ENCODE results near the gene LPP. TPM values are rescaled to one million over a fixed set of nuclear protein-coding genes. Genes with fewer than 3 reads are reported as not detected.

The LPP gene
- total RNA-seq, 1 donor, result 77.4 TPM

DNA sequence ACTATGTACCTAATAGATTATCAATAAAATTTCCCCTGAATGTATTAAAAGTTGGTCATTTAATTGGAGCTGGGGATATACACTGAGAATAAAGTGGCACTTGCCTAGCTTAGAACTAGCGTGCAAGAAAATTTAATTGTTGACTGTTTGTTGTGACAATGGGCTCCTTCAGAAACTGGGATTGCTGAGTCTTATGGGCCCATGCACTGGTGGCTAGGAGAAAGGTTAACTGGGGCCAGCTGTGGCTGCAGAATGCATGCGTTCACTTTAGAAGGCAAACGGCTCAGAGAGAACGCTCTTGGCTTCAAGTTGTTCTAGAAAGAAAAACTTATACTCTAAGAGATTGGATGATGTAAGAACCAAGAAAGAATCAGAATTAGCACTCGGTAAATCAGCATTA is 18.7 kb upstream of the LPP start:
- TF ChIP-seq, protein P1, sequence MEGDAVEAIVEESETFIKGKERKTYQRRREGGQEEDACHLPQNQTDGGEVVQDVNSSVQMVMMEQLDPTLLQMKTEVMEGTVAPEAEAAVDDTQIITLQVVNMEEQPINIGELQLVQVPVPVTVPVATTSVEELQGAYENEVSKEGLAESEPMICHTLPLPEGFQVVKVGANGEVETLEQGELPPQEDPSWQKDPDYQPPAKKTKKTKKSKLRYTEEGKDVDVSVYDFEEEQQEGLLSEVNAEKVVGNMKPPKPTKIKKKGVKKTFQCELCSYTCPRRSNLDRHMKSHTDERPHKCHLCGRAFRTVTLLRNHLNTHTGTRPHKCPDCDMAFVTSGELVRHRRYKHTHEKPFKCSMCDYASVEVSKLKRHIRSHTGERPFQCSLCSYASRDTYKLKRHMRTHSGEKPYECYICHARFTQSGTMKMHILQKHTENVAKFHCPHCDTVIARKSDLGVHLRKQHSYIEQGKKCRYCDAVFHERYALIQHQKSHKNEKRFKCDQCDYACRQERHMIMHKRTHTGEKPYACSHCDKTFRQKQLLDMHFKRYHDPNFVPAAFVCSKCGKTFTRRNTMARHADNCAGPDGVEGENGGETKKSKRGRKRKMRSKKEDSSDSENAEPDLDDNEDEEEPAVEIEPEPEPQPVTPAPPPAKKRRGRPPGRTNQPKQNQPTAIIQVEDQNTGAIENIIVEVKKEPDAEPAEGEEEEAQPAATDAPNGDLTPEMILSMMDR (IDR thresholded peaks at IDR 0.05; ENCODE audit: extremely low read depth, low read depth, low read length), result no peak
- no peaks in the 10 kb centered on the region for H3K36me3 ChIP-seq (ENCODE audit: insufficient read depth, low read length)
- no peaks in the 10 kb centered on the region for H3K9me3 ChIP-seq (ENCODE audit: low read depth, low read length)
- no peaks in the 10 kb centered on the region for H3K27me3 ChIP-seq (ENCODE audit: insufficient read depth, low read length)
- no peaks in the 10 kb centered on the region for H4K20me1 ChIP-seq (ENCODE audit: insufficient read depth, low read length)
- H3K79me2 ChIP-seq (ENCODE audit: insufficient read depth, low read length), result no peaks in the 10 kb centered on the region
- DNase-seq (ENCODE audit: insufficient read length, low spot score, missing footprints), result no peak
- no peak overlapping the region for H3K4me2 ChIP-seq (ENCODE audit: insufficient read depth, low read length)
- H2AFZ ChIP-seq (ENCODE audit: low read length), result no peak overlapping the region
- H3K27ac ChIP-seq (ENCODE audit: low read depth, low read length), result no peak overlapping the region
- no peak overlapping the region for H3K4me3 ChIP-seq (ENCODE audit: insufficient read depth, low read length)
- H3K4me1 ChIP-seq (ENCODE audit: insufficient read depth, low read length), result peaks cover 8% of the 10 kb centered on the region

- H2AFZ ChIP-seq (ENCODE audit: low read length), result no peak overlapping the region
- DNase-seq (ENCODE audit: insufficient read length, low spot score, missing footprints), result no peak
- H3K4me2 ChIP-seq (ENCODE audit: insufficient read depth, low read length), result no peak overlapping the region
- H3K9me3 ChIP-seq (ENCODE audit: low read depth, low read length), result no peaks in the 10 kb centered on the region
- no peaks in the 10 kb centered on the region for H3K36me3 ChIP-seq (ENCODE audit: insufficient read depth, low read length)
- no peaks in the 10 kb centered on the region for H3K79me2 ChIP-seq (ENCODE audit: insufficient read depth, low read length)
- TF ChIP-seq, protein P1 (IDR thresholded peaks at IDR 0.05; ENCODE audit: extremely low read depth, low read depth, low read length), result no peak
- H4K20me1 ChIP-seq (ENCODE audit: insufficient read depth, low read length), result no peaks in the 10 kb centered on the region
- no peaks in the 10 kb centered on the region for H3K27me3 ChIP-seq (ENCODE audit: insufficient read depth, low read length)
- peaks cover 8% of the 10 kb centered on the region for H3K4me1 ChIP-seq (ENCODE audit: insufficient read depth, low read length)
- H3K4me3 ChIP-seq (ENCODE audit: insufficient read depth, low read length), result no peak overlapping the region
- H3K27ac ChIP-seq (ENCODE audit: low read depth, low read length), result no peak overlapping the region
Measured at GRCh38 chr3:188137051-188137450, 16.9 kb upstream of the LPP start.

- H3K27me3 ChIP-seq (ENCODE audit: insufficient read depth, low read length), result no peaks in the 10 kb centered on the region
- no peak overlapping the region for H3K4me3 ChIP-seq (ENCODE audit: insufficient read depth, low read length)
- H3K9me3 ChIP-seq (ENCODE audit: low read depth, low read length), result no peaks in the 10 kb centered on the region
- H2AFZ ChIP-seq (ENCODE audit: low read length), result no peak overlapping the region
- no peak overlapping the region for H3K27ac ChIP-seq (ENCODE audit: low read depth, low read length)
- H4K20me1 ChIP-seq (ENCODE audit: insufficient read depth, low read length), result no peaks in the 10 kb centered on the region
- no peaks in the 10 kb centered on the region for H3K79me2 ChIP-seq (ENCODE audit: insufficient read depth, low read length)
- no peak overlapping the region for H3K4me2 ChIP-seq (ENCODE audit: insufficient read depth, low read length)
- TF ChIP-seq, protein P1 (IDR thresholded peaks at IDR 0.05; ENCODE audit: extremely low read depth, low read depth, low read length), result no peak
- no peaks in the 10 kb centered on the region for H3K4me1 ChIP-seq (ENCODE audit: insufficient read depth, low read length)
- H3K36me3 ChIP-seq (ENCODE audit: insufficient read depth, low read length), result no peaks in the 10 kb centered on the region
- DNase-seq (ENCODE audit: insufficient read length, low spot score, missing footprints), result no peak
Measured at GRCh38 chr3:188139466-188139865, 14.5 kb upstream of the LPP start.

DNA sequence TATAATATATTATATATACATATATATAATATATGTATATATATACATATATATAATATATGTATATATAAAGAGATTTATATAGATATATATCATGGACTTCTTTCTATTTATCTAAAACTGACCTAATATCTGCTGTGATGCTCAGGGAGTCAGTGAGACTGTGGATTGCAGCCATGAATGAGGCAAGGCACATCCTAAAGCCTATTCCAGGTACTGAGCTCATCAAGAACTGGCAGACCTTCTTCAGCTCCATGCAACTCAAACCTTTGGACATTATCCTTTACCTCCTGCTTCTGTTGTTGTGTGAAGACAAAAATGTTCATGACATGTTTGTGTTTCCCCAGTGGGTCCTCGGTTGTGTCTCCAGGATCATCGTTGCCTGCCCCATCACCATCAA is 7.7 kb upstream of the LPP start:
- H3K36me3 ChIP-seq (ENCODE audit: insufficient read depth, low read length), result no peaks in the 10 kb centered on the region

More for the DNA sequence above, 7.7 kb upstream of the LPP start:
- H4K20me1 ChIP-seq (ENCODE audit: insufficient read depth, low read length), result no peaks in the 10 kb centered on the region
- TF ChIP-seq, protein P1 (IDR thresholded peaks at IDR 0.05; ENCODE audit: extremely low read depth, low read depth, low read length), result no peak
- no peak overlapping the region for H3K4me3 ChIP-seq (ENCODE audit: insufficient read depth, low read length)
- peaks cover 6% of the 10 kb centered on the region for H3K4me1 ChIP-seq (ENCODE audit: insufficient read depth, low read length)
- H3K27me3 ChIP-seq (ENCODE audit: insufficient read depth, low read length), result no peaks in the 10 kb centered on the region
- H3K27ac ChIP-seq (ENCODE audit: low read depth, low read length), result no peak overlapping the region
- no peaks in the 10 kb centered on the region for H3K79me2 ChIP-seq (ENCODE audit: insufficient read depth, low read length)
- H2AFZ ChIP-seq (ENCODE audit: low read length), result no peak overlapping the region
- H3K4me2 ChIP-seq (ENCODE audit: insufficient read depth, low read length), result no peak overlapping the region
- H3K9me3 ChIP-seq (ENCODE audit: low read depth, low read length), result no peaks in the 10 kb centered on the region
- no peak for DNase-seq (ENCODE audit: insufficient read length, low spot score, missing footprints)
